Endothelial cell of umbilical vein (primary cell): ENCODE data around the gene CHRNE. TPM values are rescaled to one million over a fixed set of nuclear protein-coding genes. Genes with fewer than 3 reads are reported as not detected.

Experiments
- BruUV-seq: library from RNA; stranded (reverse); fragments of 400-500 nt; replicated peaks from 2 replicates; lab custom pipeline; 2021; lab: Mats Ljungman, UMichigan
- CTCF ChIA-PET: fragments of 300-600, 350-600 bp; sonication (Branson Sonifier 250); formaldehyde crosslinking; loops from one replicate; lab custom pipeline; 2021; ENCODE audit warnings: antibody characterized with exemption, inconsistent platforms; lab: Charles Lee
- POLR2A ChIA-PET: fragments of 300-600, 350-600 bp; sonication (Branson Sonifier 250); formaldehyde crosslinking; loops from one replicate; lab custom pipeline; 2021; ENCODE audit warnings: antibody characterized with exemption, inconsistent platforms; lab: Charles Lee
- DNase-seq: peaks from one replicate; pipeline ENCODE4 v3.0.0-alpha.2; 2011; ENCODE audit warnings: low read depth, low spot score
- FAIRE-seq: peaks from 2 replicates; lab custom pipeline; 2011; peaks lifted over from hg19 to GRCh38; lab: Jason Lieb, UNC
- H2AFZ ChIP-seq: 2 replicates; pipeline ENCODE4 v1.6.0; 2012; ENCODE audit warnings: low read depth, low read length, control low read depth, inconsistent platforms
- H3K27ac ChIP-seq: 2 replicates; pipeline ENCODE4 v1.5.1; 2011; ENCODE audit warnings: low read depth, mild to moderate bottlenecking, control low read depth, low read length, moderate library complexity; ENCODE audit not compliant: insufficient read depth
- H3K27me3 ChIP-seq, 2 experiments: 2 replicates each; pipeline versions ENCODE4 v1.6.0 to v1.6.1; 2011; ENCODE audit warnings: low read length in 2 of 2, mixed read lengths in 1 of 2; ENCODE audit not compliant: control insufficient read depth in 2 of 2, insufficient read depth in 2 of 2
- H3K36me3 ChIP-seq, 2 experiments: 2 replicates in 1 of 2; 3 replicates in 1 of 2; pipeline ENCODE4 v1.5.1; 2011; ENCODE audit warnings: low read length in 2 of 2, mild to moderate bottlenecking in 1 of 2, moderate library complexity in 1 of 2; ENCODE audit not compliant: control insufficient read depth in 2 of 2, insufficient read depth in 2 of 2; ENCODE audit errors: extremely low read depth in 1 of 2
- H3K4me1 ChIP-seq: 3 replicates; pipeline ENCODE4 v1.5.1; 2011; ENCODE audit warnings: mild to moderate bottlenecking, low read length; ENCODE audit not compliant: control insufficient read depth, insufficient read depth; ENCODE audit errors: extremely low read depth
- H3K4me2 ChIP-seq: 2 replicates; pipeline ENCODE4 v1.6.1; 2011; ENCODE audit warnings: low read length, control low read depth, mixed read lengths; ENCODE audit not compliant: insufficient read depth
- H3K4me3 ChIP-seq, 3 experiments: fragments of 200-600 bp in 1 of 3; sonication (generic), shearing (Covaris generic) in 1 of 3; replicated peaks in 1 of 3; 2 replicates each; pipeline ENCODE4 v1.5.1; 2011 to 2016; ENCODE audit warnings: control low read depth in 3 of 3, low read length in 3 of 3, mild to moderate bottlenecking in 2 of 3, inconsistent platforms in 1 of 3, low read depth in 1 of 3, moderate library complexity in 1 of 3; ENCODE audit not compliant: insufficient read depth in 1 of 3
- H3K79me2 ChIP-seq: 2 replicates; pipeline ENCODE4 v1.6.0; 2012; ENCODE audit warnings: low read length, inconsistent platforms; ENCODE audit not compliant: control insufficient read depth, insufficient read depth
- H3K9ac ChIP-seq: replicated peaks from 2 replicates; pipeline ENCODE3; 2011; ENCODE audit warnings: low read length, control low read depth; ENCODE audit not compliant: insufficient read depth; ENCODE audit errors: extremely low read depth
- H3K9me1 ChIP-seq: replicated peaks from 3 replicates; pipeline ENCODE4 v1.6.0; 2011; ENCODE audit warnings: mild to moderate bottlenecking, low read length; ENCODE audit not compliant: control insufficient read depth, insufficient read depth; ENCODE audit errors: extremely low read depth
- H3K9me3 ChIP-seq: replicated peaks from 2 replicates; pipeline ENCODE4 v1.5.1; 2012; ENCODE audit warnings: low read length, inconsistent platforms; ENCODE audit not compliant: control insufficient read depth, insufficient read depth
- H4K20me1 ChIP-seq: replicated peaks from 2 replicates; pipeline ENCODE3; 2011; ENCODE audit warnings: mild to moderate bottlenecking, low read length; ENCODE audit not compliant: control insufficient read depth, insufficient read depth; ENCODE audit errors: extremely low read depth
- EZH2 ChIP-seq: IDR thresholded peaks from 2 replicates; pipeline ENCODE4 v1.6.1; 2012; ENCODE audit warnings: borderline replicate concordance, low read depth, mild to moderate bottlenecking, moderate library complexity, low read length, inconsistent platforms; ENCODE audit not compliant: severe bottlenecking
- FOS ChIP-seq: IDR thresholded peaks from 2 replicates; pipeline ENCODE4 v1.6.1; 2011; ENCODE audit warnings: mild to moderate bottlenecking, low read length, moderate library complexity, borderline replicate concordance; ENCODE audit not compliant: insufficient read depth
- GATA2 ChIP-seq: IDR thresholded peaks from 2 replicates; pipeline ENCODE4 v1.7.0; 2011; ENCODE audit warnings: low read depth, mild to moderate bottlenecking, moderate library complexity, mixed read lengths, low read length; ENCODE audit not compliant: insufficient read length, insufficient read depth
- JUN ChIP-seq: IDR thresholded peaks from 2 replicates; pipeline ENCODE4 v1.6.1; 2011; ENCODE audit warnings: borderline replicate concordance, low read depth; ENCODE audit not compliant: insufficient read length, insufficient read depth
- MYC ChIP-seq: IDR thresholded peaks from one replicate; pipeline ENCODE4 v1.6.1; 2011; ENCODE audit warnings: mild to moderate bottlenecking, low read depth, low read length
- POLR2A ChIP-seq: IDR thresholded peaks from 2 replicates; pipeline ENCODE4 v1.6.1; 2012; ENCODE audit warnings: low read depth, mild to moderate bottlenecking, control low read depth, low read length
- POLR2AphosphoS5 ChIP-seq: IDR thresholded peaks from 2 replicates; pipeline ENCODE4 v1.6.1; 2012; ENCODE audit warnings: low read depth, mild to moderate bottlenecking, control low read depth, low read length, moderate library complexity; ENCODE audit not compliant: insufficient read depth
- dilution Hi-C: fragments of 300-500 bp; cut with MboI; formaldehyde crosslinking; loops from one replicate; pipeline ENCODE4 v1.15.0; 2019; ENCODE audit warnings: low sequenced_read_pairs; ENCODE audit not compliant: extremely low pct_ligation_motif_present
- intact Hi-C: fragments of 100-400 bp; cut with micrococcal nuclease; formaldehyde crosslinking; loops from one replicate; pipeline ENCODE4 v1.10.0; 2022
- polyA plus RNA-seq, 4 experiments: library from polyadenylated mRNA; depleted of rRNA in 3 of 4; stranded (reverse) in 3 of 4; unstranded in 1 of 4; fragments of >200 nt; gene quantifications; 2 replicates each; pipeline versions ENCODE4 v1.2.1 to v1.2.3, GENCODE V29; 2011 to 2012; ENCODE audit warnings: missing spikeins in 1 of 4
- total RNA-seq: library from RNA; stranded (reverse); gene quantifications from 2 replicates; pipeline ENCODE4 v1.2.3, GENCODE V29; 2021
- TF ChIP-seq, protein P1 (sequence below): IDR thresholded peaks from 2 replicates; pipeline ENCODE4 v1.6.1; 2011; ENCODE audit not compliant: insufficient read depth, insufficient read length
- TF ChIP-seq, protein P2 (sequence below), 2 donors: IDR thresholded peaks; 1 replicate in 1 of 2; 2 replicates in 1 of 2; pipeline ENCODE4 v1.5.1; 2011; ENCODE audit warnings: low read length in 2 of 2, mild to moderate bottlenecking in 2 of 2, moderate library complexity in 2 of 2, control low read depth in 1 of 2, inconsistent platforms in 1 of 2, low read depth in 1 of 2; ENCODE audit not compliant: insufficient read depth in 1 of 2; ENCODE audit errors: extremely low read depth in 1 of 2

Gene CHRNE
- total and polyA plus RNA-seq, 2 donors (not counting 3 experiments of a cell fraction or from before 2014, with no cell fraction given) = 0.84 to 1.1 TPM

DNA sequence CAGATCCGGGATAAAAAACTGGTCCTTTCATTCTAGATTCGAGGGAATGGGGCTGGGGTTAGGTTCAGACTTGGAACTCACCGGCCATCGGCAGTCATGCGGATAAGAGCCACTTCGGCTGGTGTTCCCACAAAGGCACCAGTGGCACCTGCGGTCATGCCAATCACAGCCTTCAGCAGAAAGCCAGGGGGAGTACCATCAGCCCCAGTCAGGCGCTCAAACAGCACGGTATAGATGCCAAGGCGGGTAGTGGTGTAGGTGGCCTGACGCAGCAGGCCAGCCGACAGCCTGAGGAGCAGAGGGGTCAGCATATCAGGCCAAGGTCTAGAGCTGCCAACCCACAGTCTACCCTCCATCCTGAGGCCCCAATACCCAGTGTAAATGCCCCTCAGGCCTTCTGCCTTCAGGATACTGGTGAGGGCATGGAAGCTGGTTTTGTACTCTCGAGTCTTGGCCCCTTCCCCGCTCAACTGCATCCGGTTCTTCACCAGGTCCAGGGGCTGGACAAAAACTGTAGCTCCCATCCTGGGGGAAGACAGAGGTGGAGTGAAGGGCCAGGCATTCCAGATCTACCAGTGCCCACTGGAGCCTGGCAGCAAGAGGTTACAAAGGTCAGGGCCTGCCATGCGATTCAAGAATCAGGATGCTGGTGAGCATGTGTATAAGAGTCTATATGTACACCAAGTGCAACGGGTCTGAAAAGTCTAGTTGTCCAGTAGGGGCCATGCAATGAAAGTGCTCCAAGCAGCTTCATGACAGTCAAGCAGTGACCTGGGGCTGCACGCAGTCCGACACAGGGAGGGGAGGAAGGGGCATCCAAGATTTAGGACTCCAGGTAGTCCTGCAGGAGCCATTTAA lies 36.0 kb upstream of the CHRNE start:
- H3K4me1 ChIP-seq = peaks cover 23% of the 10 kb centered on the region
- H3K27ac ChIP-seq = peak overlapping the region; percentile 81
- H3K9ac ChIP-seq = peak overlapping the region; percentile 88
- no peaks in the 10 kb centered on the region for H4K20me1 ChIP-seq
- TF ChIP-seq POLR2A (no peak), MYC (no peak), POLR2AphosphoS5 (no peak), JUN (no peak), FOS (no peak), EZH2 (no peak), GATA2 (no peak)
- TF ChIP-seq, protein P1, sequence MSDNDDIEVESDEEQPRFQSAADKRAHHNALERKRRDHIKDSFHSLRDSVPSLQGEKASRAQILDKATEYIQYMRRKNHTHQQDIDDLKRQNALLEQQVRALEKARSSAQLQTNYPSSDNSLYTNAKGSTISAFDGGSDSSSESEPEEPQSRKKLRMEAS = no peak
- TF ChIP-seq, protein P2, sequence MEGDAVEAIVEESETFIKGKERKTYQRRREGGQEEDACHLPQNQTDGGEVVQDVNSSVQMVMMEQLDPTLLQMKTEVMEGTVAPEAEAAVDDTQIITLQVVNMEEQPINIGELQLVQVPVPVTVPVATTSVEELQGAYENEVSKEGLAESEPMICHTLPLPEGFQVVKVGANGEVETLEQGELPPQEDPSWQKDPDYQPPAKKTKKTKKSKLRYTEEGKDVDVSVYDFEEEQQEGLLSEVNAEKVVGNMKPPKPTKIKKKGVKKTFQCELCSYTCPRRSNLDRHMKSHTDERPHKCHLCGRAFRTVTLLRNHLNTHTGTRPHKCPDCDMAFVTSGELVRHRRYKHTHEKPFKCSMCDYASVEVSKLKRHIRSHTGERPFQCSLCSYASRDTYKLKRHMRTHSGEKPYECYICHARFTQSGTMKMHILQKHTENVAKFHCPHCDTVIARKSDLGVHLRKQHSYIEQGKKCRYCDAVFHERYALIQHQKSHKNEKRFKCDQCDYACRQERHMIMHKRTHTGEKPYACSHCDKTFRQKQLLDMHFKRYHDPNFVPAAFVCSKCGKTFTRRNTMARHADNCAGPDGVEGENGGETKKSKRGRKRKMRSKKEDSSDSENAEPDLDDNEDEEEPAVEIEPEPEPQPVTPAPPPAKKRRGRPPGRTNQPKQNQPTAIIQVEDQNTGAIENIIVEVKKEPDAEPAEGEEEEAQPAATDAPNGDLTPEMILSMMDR (IDR thresholded peaks at IDR 0.05; ENCODE audit: extremely low read depth in 1 of 2, insufficient read depth in 1 of 2, low read depth in 1 of 2, low read length in 2 of 2) = no peak
- no peaks in the 10 kb centered on the region for H3K27me3 ChIP-seq
- H3K4me3 ChIP-seq = peak overlapping the region; percentile 45 to 84 (median 77)
- CTCF ChIA-PET = interaction anchor here (1.2 to 3.3 kb wide), 6 partner anchors 18 to 93 kb away, joined by 3 to 44 read pairs (median 5); partner anchors contain the start of genes INCA1 and KIF1C
- H3K9me3 ChIP-seq = no peaks in the 10 kb centered on the region
- intact Hi-C loops (loop anchor here (1.0 kb wide), 1 partner anchor 30 kb away; no protein-coding TSS in a partner anchor), dilution Hi-C loops (no loop called here)
- peak overlapping the region; percentile 89 for H3K4me2 ChIP-seq
- TSS peak; percentile 14 for BruUV-seq
- POLR2A ChIA-PET = interaction anchor here (2.3 kb wide), 1 partner anchor 29 kb away, joined by 15 read pairs; the partner anchor contains the start of gene SPAG7
- H2AFZ ChIP-seq = peak overlapping the region; percentile 40
- H3K9me1 ChIP-seq = no peaks in the 10 kb centered on the region
- H3K79me2 ChIP-seq = peaks cover 49% of the 10 kb centered on the region
- H3K36me3 ChIP-seq = peaks cover 8 to 29% of the 10 kb centered on the region in 2 experiments
- DNase-seq = no peak
- FAIRE-seq = peak; percentile 57
